Measurements from ENCODE around the gene BCAS3.

- TF ChIP-seq CTCF (IDR thresholded peaks at IDR 0.05) (no peak), EZH2 (IDR thresholded peaks at IDR 0.05; ENCODE audit: borderline replicate concordance, insufficient read depth, low read depth, low read length, poor library complexity, severe bottlenecking) (no peak)
Measured at GRCh38 chr17:60631119-60631518, 46.5 kb upstream of the BCAS3 start.
